Left forelimb (tissue), 1 donor: Measurements from ENCODE around the gene AFF2.

Experiments used
- DNase-seq: peaks from one replicate; pipeline ENCODE4 v3.0.0-alpha.2; 2018; ENCODE audit warnings: low spot score

Gene AFF2

GRCh38 chrX:148536961-148537360 is 36.5 kb downstream of the AFF2 start:
- no peak for DNase-seq

- no peak for DNase-seq
Observed at GRCh38 chrX:148537556-148538182, 37.3 kb downstream of the AFF2 start.

- DNase-seq: no peak
Observed at GRCh38 chrX:148538582-148538981, 38.2 kb downstream of the AFF2 start.

- no peak for DNase-seq
Observed at GRCh38 chrX:148540114-148540513, 39.7 kb downstream of the AFF2 start.

GRCh38 chrX:148540671-148541583 is 40.5 kb downstream of the AFF2 start:
- DNase-seq: no peak

- no peak for DNase-seq
Observed at GRCh38 chrX:148541584-148541940, 41.1 kb downstream of the AFF2 start.

- no peak for DNase-seq
Observed at GRCh38 chrX:148542481-148543255, 42.3 kb downstream of the AFF2 start.

- no peak for DNase-seq
Observed at GRCh38 chrX:148552775-148553174, 52.4 kb downstream of the AFF2 start.

- no peak for DNase-seq
Observed at GRCh38 chrX:148555101-148555500, 54.7 kb downstream of the AFF2 start.

- no peak for DNase-seq
Observed at GRCh38 chrX:148555571-148556243, 55.3 kb downstream of the AFF2 start.

GRCh38 chrX:148556498-148556897 is 56.1 kb downstream of the AFF2 start:
- DNase-seq: no peak

GRCh38 chrX:148562846-148563245 is 62.4 kb downstream of the AFF2 start:
- no peak for DNase-seq

- DNase-seq: no peak
Observed at GRCh38 chrX:148567229-148567628, 66.8 kb downstream of the AFF2 start.

GRCh38 chrX:148567779-148568178 is 67.4 kb downstream of the AFF2 start:
- DNase-seq: no peak

- DNase-seq: no peak
Observed at GRCh38 chrX:148568763-148569162, 68.3 kb downstream of the AFF2 start.

- no peak for DNase-seq
Observed at GRCh38 chrX:148572337-148572736, 71.9 kb downstream of the AFF2 start.

- DNase-seq: no peak
Observed at GRCh38 chrX:148573119-148573518, 72.7 kb downstream of the AFF2 start.

- no peak for DNase-seq
Observed at GRCh38 chrX:148574237-148574973, 74.0 kb downstream of the AFF2 start.

GRCh38 chrX:148576396-148576795 is 76.0 kb downstream of the AFF2 start:
- DNase-seq: no peak

- DNase-seq: no peak
Observed at GRCh38 chrX:148577741-148578140, 77.3 kb downstream of the AFF2 start.

GRCh38 chrX:148580016-148580415 is 79.6 kb downstream of the AFF2 start:
- no peak for DNase-seq
